Measurements from ENCODE around the gene TJP2. TPM values are rescaled to one million over a fixed set of nuclear protein-coding genes. Genes with fewer than 3 reads are reported as not detected.

TJP2 gene
- total RNA-seq, 4 donors from 2014 or later: 137 to 191 (median 167) TPM

- WGBS, 2 donors: 86 to 87% methylated on average over 5 of the region's 5 CpGs
- TF ChIP-seq POLR2A (IDR thresholded peaks at IDR 0.05): no peak
- TF ChIP-seq, protein P1, sequence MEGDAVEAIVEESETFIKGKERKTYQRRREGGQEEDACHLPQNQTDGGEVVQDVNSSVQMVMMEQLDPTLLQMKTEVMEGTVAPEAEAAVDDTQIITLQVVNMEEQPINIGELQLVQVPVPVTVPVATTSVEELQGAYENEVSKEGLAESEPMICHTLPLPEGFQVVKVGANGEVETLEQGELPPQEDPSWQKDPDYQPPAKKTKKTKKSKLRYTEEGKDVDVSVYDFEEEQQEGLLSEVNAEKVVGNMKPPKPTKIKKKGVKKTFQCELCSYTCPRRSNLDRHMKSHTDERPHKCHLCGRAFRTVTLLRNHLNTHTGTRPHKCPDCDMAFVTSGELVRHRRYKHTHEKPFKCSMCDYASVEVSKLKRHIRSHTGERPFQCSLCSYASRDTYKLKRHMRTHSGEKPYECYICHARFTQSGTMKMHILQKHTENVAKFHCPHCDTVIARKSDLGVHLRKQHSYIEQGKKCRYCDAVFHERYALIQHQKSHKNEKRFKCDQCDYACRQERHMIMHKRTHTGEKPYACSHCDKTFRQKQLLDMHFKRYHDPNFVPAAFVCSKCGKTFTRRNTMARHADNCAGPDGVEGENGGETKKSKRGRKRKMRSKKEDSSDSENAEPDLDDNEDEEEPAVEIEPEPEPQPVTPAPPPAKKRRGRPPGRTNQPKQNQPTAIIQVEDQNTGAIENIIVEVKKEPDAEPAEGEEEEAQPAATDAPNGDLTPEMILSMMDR (IDR thresholded peaks at IDR 0.05): no peak
- no peak overlapping the region for H3K4me3 ChIP-seq (ENCODE audit: low read depth, poor library complexity, severe bottlenecking)
- intact Hi-C loops (cut with DNase I; ENCODE audit: low total_unique reads): no loop called here
- DNase-seq (ENCODE audit: low spot score in 2 of 2): no peak
These were observed 134.3 kb downstream of the TJP2 start for GRCh38 chr9:69308206-69308931.

GRCh38 chr9:69313175-69313574, 139.1 kb downstream of the TJP2 start:
- intact Hi-C loops (cut with DNase I; ENCODE audit: low total_unique reads): no loop called here
- TF ChIP-seq POLR2A (IDR thresholded peaks at IDR 0.05): no peak
- TF ChIP-seq, protein P1 (IDR thresholded peaks at IDR 0.05): no peak
- DNase-seq (ENCODE audit: low spot score in 2 of 2): no peak
- no peak overlapping the region for H3K4me3 ChIP-seq (ENCODE audit: low read depth, poor library complexity, severe bottlenecking)

- no peak overlapping the region for H3K4me3 ChIP-seq (ENCODE audit: low read depth, poor library complexity, severe bottlenecking)
- 78 to 89% methylated on average over 1 of the region's 1 CpG for WGBS, 2 donors
- TF ChIP-seq, protein P1 (IDR thresholded peaks at IDR 0.05): no peak
- no peak for TF ChIP-seq POLR2A (IDR thresholded peaks at IDR 0.05)
- no peak for DNase-seq (ENCODE audit: low spot score in 2 of 2)
- intact Hi-C loops (cut with DNase I; ENCODE audit: low total_unique reads): no loop called here
These were observed 140.5 kb downstream of the TJP2 start for GRCh38 chr9:69314547-69314946.

GRCh38 chr9:69317081-69317480, 143.0 kb downstream of the TJP2 start:
- no peak for TF ChIP-seq POLR2A (IDR thresholded peaks at IDR 0.05)
- TF ChIP-seq, protein P1 (IDR thresholded peaks at IDR 0.05): no peak
- H3K4me3 ChIP-seq (ENCODE audit: low read depth, poor library complexity, severe bottlenecking): no peak overlapping the region
- intact Hi-C loops (cut with DNase I; ENCODE audit: low total_unique reads): no loop called here
- WGBS, 2 donors: 71 to 77% methylated on average over 2 of the region's 2 CpGs
- no peak for DNase-seq (ENCODE audit: low spot score in 2 of 2)

DNA sequence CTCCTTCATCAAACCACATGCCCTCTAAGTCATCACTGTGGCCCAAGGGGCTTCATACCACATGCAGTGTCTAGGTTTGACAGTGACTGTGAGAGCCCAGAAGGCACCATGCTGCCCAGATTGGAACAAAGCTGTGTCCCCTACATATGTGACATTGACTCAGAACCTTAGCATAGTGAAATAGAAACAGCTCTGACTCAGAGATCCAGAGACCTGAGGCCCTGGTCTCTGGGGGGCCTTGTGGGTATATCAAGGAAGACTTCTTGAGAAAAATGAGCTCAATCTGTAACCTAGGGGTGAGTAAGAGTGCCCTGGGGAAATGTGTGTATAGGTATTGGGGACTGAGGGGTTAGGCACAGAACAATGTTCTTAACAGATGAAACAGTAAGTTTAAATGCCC, 143.8 kb downstream of the TJP2 start:
- intact Hi-C loops (cut with DNase I; ENCODE audit: low total_unique reads): no loop called here
- TF ChIP-seq, protein P1 (IDR thresholded peaks at IDR 0.05): no peak
- TF ChIP-seq POLR2A (IDR thresholded peaks at IDR 0.05): no peak
- no peak for DNase-seq (ENCODE audit: low spot score in 2 of 2)
- no peak overlapping the region for H3K4me3 ChIP-seq (ENCODE audit: low read depth, poor library complexity, severe bottlenecking)

Measured in lower leg skin (tissue), 4 donors.